Measurements from ENCODE around the gene WDR7. TPM values are rescaled to one million over a fixed set of nuclear protein-coding genes. Genes with fewer than 3 reads are reported as not detected.

The WDR7 gene
- total and polyA plus RNA-seq, 2 of the 4 experiments (the other 2 are of a cell fraction), result 3.7 to 23.3 TPM

DNA sequence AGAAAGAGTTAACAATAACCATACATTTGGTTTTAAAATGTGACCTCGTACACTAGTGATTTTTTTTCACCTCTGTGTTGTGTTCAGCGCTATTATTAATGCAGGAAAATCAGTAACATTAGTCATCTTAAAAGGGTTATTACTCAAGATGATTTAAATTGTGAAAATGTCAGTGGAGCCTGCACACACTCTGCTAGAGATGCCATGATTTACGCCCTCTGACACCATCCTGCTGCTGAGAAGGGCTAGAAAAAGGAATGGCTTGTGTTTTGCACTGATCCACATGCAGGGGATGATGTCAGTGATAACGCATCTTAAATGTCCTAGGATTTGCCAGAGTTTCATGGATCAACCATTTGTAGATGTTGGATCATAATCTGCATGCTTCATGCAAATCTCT is 374.4 kb downstream of the WDR7 start:
- Histone ChIP-seq H2BK15ac (ENCODE audit: low read depth, low read length) (no peak overlapping the region), H2BK5ac (ENCODE audit: low read depth, low read length, poor library complexity, severe bottlenecking) (no peak overlapping the region), H3K4me3 (ENCODE audit: insufficient read depth, low read depth, low read length) (no peak overlapping the region), H3K4ac (ENCODE audit: low read depth, low read length) (no peak overlapping the region), H3K36me3 (ENCODE audit: control insufficient read depth, insufficient read depth, low read length) (peaks cover 12% of the 10 kb centered on the region), H2AK9ac (replicated peaks; ENCODE audit: low read depth, low read length, poor library complexity) (no peak overlapping the region), H3K79me1 (ENCODE audit: low read depth in 1 of 2, low read length in 2 of 2) (no peaks in the 10 kb centered on the region), H4K91ac (ENCODE audit: insufficient read depth, low read depth, low read length) (no peak overlapping the region), H3K9ac (ENCODE audit: low read depth, low read length) (no peak overlapping the region), H4K5ac (ENCODE audit: low read depth, low read length) (no peak overlapping the region), H3K9me3 (ENCODE audit: control insufficient read depth, insufficient read depth, low read length) (no peaks in the 10 kb centered on the region), H3K4me1 (ENCODE audit: control insufficient read depth, insufficient read depth, low read length) (no peaks in the 10 kb centered on the region), H4K8ac (ENCODE audit: low read depth in 2 of 2, low read length in 2 of 2) (no peak overlapping the region), H3K14ac (replicated peaks; ENCODE audit: low read depth, low read length) (no peak overlapping the region), H3K56ac (ENCODE audit: extremely low read depth, insufficient read depth, low read length) (no peak overlapping the region), H3K9me1 (ENCODE audit: insufficient read depth, low read length) (peaks cover 12% of the 10 kb centered on the region), H3K4me2 (ENCODE audit: low read depth, low read length) (no peak overlapping the region), H2BK120ac (ENCODE audit: low read depth, low read length) (no peak overlapping the region), H2AK5ac (ENCODE audit: low read depth, low read length) (no peak overlapping the region), H2BK20ac (ENCODE audit: low read depth, low read length) (no peak overlapping the region), H3K27ac (ENCODE audit: insufficient read depth, low read length) (no peak overlapping the region), H3K18ac (ENCODE audit: low read depth, low read length) (no peak overlapping the region), H3K23ac (ENCODE audit: low read depth, low read length) (no peak overlapping the region), H2AFZ (replicated peaks; ENCODE audit: low read length, poor library complexity) (no peak overlapping the region), H4K20me1 (ENCODE audit: insufficient read depth, low read length) (no peaks in the 10 kb centered on the region), H3K27me3 (ENCODE audit: control insufficient read depth, insufficient read depth, low read length) (no peaks in the 10 kb centered on the region)
- DNase-seq (no peak), ATAC-seq (ENCODE audit: low read depth) (no peak)
- 100% methylated on average over 1 of the region's 4 CpGs; no CpG with 5 or more reads in 1 of the 2 experiments for WGBS, 2 experiments (ENCODE audit: extremely low coverage in 2 of 2, insufficient read length in 1 of 2)
- ChIA-PET CTCF (no interaction called here), POLR2A (ENCODE audit: unreplicated experiment) (no interaction called here)
- intact Hi-C loops (cut with micrococcal nuclease), result no loop called here
- no peak for TF ChIP-seq CEBPB (IDR thresholded peaks at IDR 0.05; ENCODE audit: low read depth, low read length)
- dilution Hi-C loops (cut with HindIII; ENCODE audit: low sequenced_read_pairs, unreplicated experiment), result no loop called here
- in situ Hi-C loops (cut with MboI; ENCODE audit: low sequenced_read_pairs), result no loop called here
- no TSS peak for BruUV-seq (replicated peaks)
